Measurements from ENCODE around the gene TMEM190. TPM values are rescaled to one million over a fixed set of nuclear protein-coding genes. Genes with fewer than 3 reads are reported as not detected.
A peak's percentile ranks its signal among the peaks of the same experiment; 100 is the strongest.

TMEM190 gene
- total and polyA plus RNA-seq, 9 of the 15 experiments (the other 6 are each of a cell fraction or from before 2014, with no cell fraction given), result not detected

DNA sequence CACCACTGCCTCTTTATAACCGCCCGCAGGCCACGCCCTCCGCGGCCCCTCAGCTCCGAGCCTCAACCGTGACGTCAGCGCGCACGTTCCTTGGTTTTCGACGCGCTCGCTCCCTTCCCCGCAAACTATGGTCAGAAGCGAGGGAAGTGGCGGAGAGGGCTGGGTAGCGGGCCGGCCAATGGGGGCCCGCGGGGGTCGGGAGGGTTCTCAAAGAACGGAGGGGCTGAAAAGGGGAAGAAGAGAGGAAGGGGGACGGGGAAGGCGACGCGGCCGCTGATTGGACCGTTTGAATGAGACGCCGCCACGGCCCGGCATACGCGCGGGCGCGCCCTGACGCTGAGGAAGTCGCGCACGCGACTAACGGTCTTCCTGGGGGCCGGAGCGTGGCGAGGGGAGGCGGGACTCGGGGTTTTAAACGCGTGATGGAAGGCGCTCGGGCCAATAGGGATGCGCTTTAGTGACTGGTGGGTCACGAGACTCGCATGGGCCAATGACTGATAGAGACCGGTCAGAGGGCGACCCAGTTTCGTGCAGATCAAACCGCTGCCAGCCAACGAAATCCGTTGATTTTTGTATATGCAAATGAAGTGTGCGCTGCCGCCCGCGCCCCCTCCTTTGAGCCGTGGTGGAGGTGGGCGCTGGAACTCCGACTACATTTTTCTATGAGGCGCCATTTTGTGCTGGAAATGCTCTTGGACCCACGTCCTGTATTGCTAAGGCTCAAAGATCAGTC lies 31.3 kb downstream of the TMEM190 start (continued):
- TF ChIP-seq EP300 (IDR thresholded peaks at IDR 0.05; ENCODE audit: low read length) (peak; percentile 30), MYC (IDR thresholded peaks at IDR 0.05; ENCODE audit: low read depth, low read length) (peak; percentile 99), MYC (CRISPR knock-in tag; IDR thresholded peaks at IDR 0.05; ENCODE audit: borderline replicate concordance, low read depth) (peak; percentile 67; the same call in 1 of the 2 replicates), RBM15 (IDR thresholded peaks at IDR 0.05; ENCODE audit: insufficient read depth, low read length) (no peak), PCBP2 (IDR thresholded peaks at IDR 0.05; ENCODE audit: low read depth, low read length, poor library complexity, severe bottlenecking) (no peak), BCL6 (CRISPR knock-in tag; IDR thresholded peaks at IDR 0.05) (no peak), CCNT2 (IDR thresholded peaks at IDR 0.05; ENCODE audit: borderline replicate concordance, extremely low read depth, insufficient read length, low read depth, low read length) (peak; percentile 48), SIX5 (IDR thresholded peaks at IDR 0.05; ENCODE audit: borderline replicate concordance in 1 of 2, insufficient read depth in 1 of 2, low read depth in 1 of 2, low read length in 2 of 2) (no peak), HNRNPH1 (optimal IDR thresholded peaks at IDR 0.05; ENCODE audit: low read depth, low read length) (no peak)
- TF ChIP-seq, protein P1, sequence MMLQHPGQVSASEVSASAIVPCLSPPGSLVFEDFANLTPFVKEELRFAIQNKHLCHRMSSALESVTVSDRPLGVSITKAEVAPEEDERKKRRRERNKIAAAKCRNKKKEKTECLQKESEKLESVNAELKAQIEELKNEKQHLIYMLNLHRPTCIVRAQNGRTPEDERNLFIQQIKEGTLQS (IDR thresholded peaks at IDR 0.05), result peak; percentile 92
- TF ChIP-seq, protein P1 (CRISPR knock-in tag; conservative IDR thresholded peaks at IDR 0.05), result peak; percentile 80
- TF ChIP-seq, protein P2, sequence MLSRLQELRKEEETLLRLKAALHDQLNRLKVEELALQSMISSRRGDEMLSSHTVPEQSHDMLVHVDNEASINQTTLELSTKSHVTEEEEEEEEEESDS (CRISPR knock-in tag; IDR thresholded peaks at IDR 0.05), result no peak
- TF ChIP-seq, protein P3, sequence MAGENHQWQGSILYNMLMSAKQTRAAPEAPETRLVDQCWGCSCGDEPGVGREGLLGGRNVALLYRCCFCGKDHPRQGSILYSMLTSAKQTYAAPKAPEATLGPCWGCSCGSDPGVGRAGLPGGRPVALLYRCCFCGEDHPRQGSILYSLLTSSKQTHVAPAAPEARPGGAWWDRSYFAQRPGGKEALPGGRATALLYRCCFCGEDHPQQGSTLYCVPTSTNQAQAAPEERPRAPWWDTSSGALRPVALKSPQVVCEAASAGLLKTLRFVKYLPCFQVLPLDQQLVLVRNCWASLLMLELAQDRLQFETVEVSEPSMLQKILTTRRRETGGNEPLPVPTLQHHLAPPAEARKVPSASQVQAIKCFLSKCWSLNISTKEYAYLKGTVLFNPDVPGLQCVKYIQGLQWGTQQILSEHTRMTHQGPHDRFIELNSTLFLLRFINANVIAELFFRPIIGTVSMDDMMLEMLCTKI (IDR thresholded peaks at IDR 0.05; ENCODE audit: partially characterized antibody), result no peak
- TF ChIP-seq, protein P4, sequence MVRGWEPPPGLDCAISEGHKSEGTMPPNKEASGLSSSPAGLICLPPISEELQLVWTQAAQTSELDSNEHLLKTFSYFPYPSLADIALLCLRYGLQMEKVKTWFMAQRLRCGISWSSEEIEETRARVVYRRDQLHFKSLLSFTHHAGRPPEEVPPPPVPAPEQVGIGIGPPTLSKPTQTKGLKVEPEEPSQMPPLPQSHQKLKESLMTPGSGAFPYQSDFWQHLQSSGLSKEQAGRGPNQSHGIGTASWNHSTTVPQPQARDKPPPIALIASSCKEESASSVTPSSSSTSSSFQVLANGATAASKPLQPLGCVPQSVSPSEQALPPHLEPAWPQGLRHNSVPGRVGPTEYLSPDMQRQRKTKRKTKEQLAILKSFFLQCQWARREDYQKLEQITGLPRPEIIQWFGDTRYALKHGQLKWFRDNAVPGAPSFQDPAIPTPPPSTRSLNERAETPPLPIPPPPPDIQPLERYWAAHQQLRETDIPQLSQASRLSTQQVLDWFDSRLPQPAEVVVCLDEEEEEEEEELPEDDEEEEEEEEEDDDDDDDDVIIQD (CRISPR knock-in tag; IDR thresholded peaks at IDR 0.05), result no peak
- TF ChIP-seq, protein P5, sequence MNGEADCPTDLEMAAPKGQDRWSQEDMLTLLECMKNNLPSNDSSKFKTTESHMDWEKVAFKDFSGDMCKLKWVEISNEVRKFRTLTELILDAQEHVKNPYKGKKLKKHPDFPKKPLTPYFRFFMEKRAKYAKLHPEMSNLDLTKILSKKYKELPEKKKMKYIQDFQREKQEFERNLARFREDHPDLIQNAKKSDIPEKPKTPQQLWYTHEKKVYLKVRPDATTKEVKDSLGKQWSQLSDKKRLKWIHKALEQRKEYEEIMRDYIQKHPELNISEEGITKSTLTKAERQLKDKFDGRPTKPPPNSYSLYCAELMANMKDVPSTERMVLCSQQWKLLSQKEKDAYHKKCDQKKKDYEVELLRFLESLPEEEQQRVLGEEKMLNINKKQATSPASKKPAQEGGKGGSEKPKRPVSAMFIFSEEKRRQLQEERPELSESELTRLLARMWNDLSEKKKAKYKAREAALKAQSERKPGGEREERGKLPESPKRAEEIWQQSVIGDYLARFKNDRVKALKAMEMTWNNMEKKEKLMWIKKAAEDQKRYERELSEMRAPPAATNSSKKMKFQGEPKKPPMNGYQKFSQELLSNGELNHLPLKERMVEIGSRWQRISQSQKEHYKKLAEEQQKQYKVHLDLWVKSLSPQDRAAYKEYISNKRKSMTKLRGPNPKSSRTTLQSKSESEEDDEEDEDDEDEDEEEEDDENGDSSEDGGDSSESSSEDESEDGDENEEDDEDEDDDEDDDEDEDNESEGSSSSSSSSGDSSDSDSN (IDR thresholded peaks at IDR 0.05; ENCODE audit: borderline replicate concordance in 1 of 2, low read depth in 2 of 2, low read length in 2 of 2), result no peak

All from K562 (cell line).